WTC11 (cell line): ENCODE results near the gene TBC1D22A.

ENCODE experiments used
- ARID4B ChIP-seq: sonication (generic); formaldehyde crosslinking; IDR thresholded peaks from 2 replicates; pipeline ENCODE4 v1.8.0; 2023; ENCODE audit warnings: missing genetic modification reagents, mild to moderate bottlenecking, borderline replicate concordance
- TEAD4 ChIP-seq: sonication (generic); formaldehyde crosslinking; IDR thresholded peaks from 2 replicates; pipeline ENCODE4 v1.8.0; 2022; ENCODE audit warnings: mild to moderate bottlenecking, missing genetic modification reagents
- TF ChIP-seq, protein P1 (sequence below): fragments of 200-600 bp; IDR thresholded peaks from 2 replicates; pipeline ENCODE4 v1.8.0; 2022; ENCODE audit warnings: antibody characterized with exemption
- TF ChIP-seq, protein P2 (sequence below): sonication (generic); formaldehyde crosslinking; conservative IDR thresholded peaks from 2 replicates; pipeline ENCODE4 v1.8.1; 2022; ENCODE audit warnings: mild to moderate bottlenecking, missing genetic modification reagents

DNA sequence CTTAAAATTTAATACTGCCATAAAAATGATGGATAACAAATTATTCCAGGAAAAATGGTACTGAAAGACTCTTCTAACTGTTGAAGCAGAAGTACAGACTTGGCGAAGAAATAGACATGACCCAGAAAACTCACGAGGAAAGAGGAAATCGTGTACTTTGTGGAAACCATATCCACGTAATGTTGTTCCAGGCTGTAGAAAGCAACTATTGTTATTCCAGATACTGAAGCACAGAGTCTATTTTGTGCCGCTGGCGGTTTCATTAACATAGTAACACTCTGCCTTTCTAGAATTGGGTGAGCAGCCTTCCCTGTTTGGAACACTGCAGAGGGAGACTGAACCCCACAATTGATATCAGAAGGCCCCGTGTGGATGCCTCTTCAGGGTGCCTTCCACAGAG lies 310.6 kb downstream of the TBC1D22A start:
- TF ChIP-seq, protein P1, sequence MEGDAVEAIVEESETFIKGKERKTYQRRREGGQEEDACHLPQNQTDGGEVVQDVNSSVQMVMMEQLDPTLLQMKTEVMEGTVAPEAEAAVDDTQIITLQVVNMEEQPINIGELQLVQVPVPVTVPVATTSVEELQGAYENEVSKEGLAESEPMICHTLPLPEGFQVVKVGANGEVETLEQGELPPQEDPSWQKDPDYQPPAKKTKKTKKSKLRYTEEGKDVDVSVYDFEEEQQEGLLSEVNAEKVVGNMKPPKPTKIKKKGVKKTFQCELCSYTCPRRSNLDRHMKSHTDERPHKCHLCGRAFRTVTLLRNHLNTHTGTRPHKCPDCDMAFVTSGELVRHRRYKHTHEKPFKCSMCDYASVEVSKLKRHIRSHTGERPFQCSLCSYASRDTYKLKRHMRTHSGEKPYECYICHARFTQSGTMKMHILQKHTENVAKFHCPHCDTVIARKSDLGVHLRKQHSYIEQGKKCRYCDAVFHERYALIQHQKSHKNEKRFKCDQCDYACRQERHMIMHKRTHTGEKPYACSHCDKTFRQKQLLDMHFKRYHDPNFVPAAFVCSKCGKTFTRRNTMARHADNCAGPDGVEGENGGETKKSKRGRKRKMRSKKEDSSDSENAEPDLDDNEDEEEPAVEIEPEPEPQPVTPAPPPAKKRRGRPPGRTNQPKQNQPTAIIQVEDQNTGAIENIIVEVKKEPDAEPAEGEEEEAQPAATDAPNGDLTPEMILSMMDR: no peak
- TF ChIP-seq ARID4B (CRISPR knock-in tag) (no peak), TEAD4 (CRISPR knock-in tag) (no peak)
- TF ChIP-seq, protein P2, sequence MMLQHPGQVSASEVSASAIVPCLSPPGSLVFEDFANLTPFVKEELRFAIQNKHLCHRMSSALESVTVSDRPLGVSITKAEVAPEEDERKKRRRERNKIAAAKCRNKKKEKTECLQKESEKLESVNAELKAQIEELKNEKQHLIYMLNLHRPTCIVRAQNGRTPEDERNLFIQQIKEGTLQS: no peak
